Measurements from ENCODE around the gene UTP18.

- no peak for TF ChIP-seq CTCF (conservative IDR thresholded peaks at IDR 0.05; ENCODE audit: low read length)
- TF ChIP-seq EZH2phosphoT487 (IDR thresholded peaks at IDR 0.05; ENCODE audit: borderline replicate concordance), result no peak
These were observed 948 bp downstream of the UTP18 start for GRCh38 chr17:51261024-51261963.
